ENCODE results near the gene RAI2. TPM values are rescaled to one million over a fixed set of nuclear protein-coding genes. Genes with fewer than 3 reads are reported as not detected.

RAI2 gene
- total RNA-seq, 1 donor from 2014 or later = 18.1 TPM

DNA sequence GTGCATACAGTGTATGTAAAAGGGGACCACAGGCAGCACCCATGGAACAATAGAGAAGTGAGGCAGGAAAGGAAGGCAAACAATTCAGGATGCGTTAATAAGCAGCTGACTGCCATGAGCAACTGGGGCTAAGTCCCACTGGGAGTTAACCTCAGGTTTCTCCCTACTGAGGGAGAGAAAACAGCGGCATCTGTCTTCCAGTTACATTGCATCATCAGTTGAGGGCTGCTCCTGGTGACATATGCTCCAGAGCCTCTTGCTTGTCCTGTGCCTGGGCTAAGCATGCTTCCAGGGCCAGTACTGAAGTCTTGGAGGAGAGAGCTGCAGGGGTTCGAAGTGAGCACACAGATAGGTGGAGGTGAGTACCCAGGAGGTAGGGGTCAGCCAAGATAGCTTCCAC, 24.3 kb downstream of the RAI2 start:
- no peak for ATAC-seq (ENCODE audit: poor library complexity)
- no peak for DNase-seq

DNA sequence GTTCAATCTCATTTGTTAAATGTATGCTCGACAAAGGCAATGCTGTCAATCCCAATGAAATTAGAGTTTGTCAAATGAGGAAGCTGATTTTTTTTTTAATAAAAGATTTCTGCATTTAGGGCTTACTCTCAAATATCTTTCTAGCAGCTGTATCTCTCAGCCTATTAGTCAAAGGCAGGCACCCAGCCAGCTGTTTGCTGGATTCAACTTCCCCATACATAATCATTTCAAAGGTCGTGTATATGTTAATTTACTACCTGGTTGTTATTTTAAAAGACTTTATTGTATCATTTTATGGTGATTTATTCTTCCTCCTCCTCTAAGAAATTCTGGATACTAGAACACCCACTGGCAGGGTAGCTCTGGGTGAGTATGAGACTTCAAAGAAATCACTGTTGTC, 27.1 kb downstream of the RAI2 start:
- ATAC-seq (ENCODE audit: poor library complexity) (no peak), DNase-seq (no peak)
- intact Hi-C loops (cut with DNase I) = no loop called here

More for the DNA sequence above, 24.3 kb downstream of the RAI2 start:
- intact Hi-C loops (cut with DNase I) = no loop called here

DNA sequence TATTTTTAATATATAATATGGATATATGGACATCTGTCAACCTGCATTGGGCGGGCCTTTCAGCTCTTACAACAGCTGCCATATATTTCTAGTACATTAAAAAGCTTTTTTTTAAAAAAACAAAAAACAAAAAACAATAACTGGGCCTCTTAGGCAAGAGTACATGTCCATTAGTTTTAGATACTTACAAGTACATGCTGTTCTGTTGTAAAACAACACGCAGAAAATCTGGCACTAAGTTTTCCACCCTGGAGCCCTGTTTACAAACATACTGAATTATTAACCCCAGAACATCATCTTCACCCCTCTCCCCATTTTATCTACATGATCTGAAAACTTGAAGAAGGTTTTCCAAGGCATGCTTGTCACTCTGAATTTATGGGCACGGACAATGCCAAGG, 29.8 kb downstream of the RAI2 start:
- ATAC-seq (ENCODE audit: poor library complexity) (peak; percentile 53), DNase-seq (no peak)
- intact Hi-C loops (cut with DNase I) = no loop called here

DNA sequence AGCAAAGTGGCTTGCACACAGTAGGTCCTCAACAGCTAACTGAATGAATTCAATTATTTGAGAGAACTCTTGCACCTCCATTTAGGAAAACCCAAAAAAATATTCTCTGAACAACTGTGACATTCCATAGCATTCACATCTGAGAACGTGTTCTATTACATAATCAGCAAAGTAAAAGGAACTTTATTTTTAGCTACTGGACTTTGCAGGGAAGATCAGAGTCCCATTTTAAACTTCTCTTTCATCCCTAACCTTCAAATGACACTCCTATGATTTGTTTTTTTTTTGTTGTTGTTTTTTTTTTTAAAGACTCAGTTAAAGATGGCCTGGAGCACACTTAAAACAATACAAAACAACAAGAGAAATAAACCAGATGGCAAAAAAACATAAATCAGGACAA, 30.9 kb downstream of the RAI2 start:
- peak; percentile 57 for ATAC-seq (ENCODE audit: poor library complexity)
- intact Hi-C loops (cut with DNase I) = no loop called here
- no peak for DNase-seq

DNA sequence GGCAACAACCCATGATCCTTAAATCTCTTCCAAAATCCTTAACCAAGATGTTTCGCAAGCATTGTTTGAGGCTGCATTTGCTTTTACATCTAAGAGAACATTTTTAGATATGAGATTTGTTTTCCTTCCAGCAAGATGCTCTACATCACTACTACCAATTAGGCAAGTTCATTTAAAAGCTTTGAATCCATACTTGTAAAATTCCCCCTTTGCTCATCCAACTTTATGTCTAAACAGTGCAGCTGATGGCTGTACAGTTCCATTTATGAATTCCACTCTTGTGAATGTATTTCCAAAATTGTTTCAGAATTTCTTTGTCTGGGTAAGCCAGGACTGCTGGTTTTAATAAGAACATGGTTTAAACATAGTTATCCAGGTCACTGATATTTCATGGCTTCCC, 31.5 kb downstream of the RAI2 start:
- intact Hi-C loops (cut with DNase I) = no loop called here
- ATAC-seq (ENCODE audit: poor library complexity) (no peak), DNase-seq (no peak)

DNA sequence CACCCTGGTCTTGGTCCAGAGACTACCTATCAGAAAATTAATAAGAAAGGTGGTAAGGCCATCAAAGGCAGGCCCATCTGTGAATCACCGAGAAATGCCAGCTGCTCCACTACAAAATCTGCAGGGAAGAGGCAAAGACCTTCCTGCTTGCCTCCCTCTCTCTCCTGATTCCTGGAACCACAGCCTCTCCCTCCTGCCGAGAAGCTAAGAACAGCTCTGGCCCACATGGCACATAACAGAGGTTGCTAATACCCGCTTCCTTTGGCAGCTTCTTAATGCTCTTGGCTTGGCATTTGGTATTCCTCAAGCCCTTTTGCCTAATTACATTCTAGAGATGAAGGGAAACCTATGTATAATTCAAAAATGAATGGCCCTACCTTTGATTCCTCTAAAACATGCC, 32.9 kb downstream of the RAI2 start:
- DNase-seq (no peak), ATAC-seq (ENCODE audit: poor library complexity) (no peak)
- intact Hi-C loops (cut with DNase I) = no loop called here

DNA sequence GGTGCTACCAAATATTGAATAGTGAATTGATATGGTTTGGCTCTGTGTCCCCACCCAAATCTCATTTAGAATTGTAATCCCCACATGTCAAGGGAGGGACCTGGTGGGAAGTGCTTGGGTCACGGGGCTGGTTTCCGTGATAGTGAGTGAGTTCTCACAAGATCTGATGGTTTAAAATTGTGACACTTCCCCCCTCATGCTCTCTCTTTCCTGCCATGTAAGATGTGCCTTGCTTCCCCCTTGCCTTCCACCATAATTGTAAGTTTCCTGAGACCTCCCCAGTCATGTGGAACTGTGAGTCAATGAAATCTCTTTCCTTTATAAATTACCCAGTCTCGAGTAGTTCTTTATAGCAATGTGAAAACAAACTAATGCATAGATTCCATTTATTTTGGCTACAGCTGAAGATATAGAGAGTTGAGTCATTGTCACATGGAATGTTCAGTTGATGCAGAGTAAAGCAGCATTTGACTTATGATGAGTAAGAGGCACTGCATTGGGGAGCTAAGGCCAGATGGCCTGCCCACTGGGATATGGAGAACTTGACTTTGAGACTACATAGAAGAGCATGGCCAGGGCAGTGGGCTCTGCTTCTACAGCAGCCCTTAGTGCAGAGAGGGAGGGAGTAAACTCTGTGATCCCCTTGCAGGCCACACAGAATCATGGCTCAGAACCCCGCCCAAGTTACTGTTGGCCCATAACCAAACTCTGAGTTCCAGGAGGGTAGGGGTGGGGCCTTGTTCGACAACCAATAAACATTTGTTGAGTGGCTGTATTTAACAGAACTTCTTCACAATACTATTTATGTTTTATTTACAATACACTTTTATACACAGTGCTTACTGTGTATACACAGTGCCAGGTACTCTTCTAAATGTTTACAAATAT, 34.2 kb downstream of the RAI2 start:
- intact Hi-C loops (cut with DNase I) = no loop called here
- no peak for ATAC-seq (ENCODE audit: poor library complexity)

DNA sequence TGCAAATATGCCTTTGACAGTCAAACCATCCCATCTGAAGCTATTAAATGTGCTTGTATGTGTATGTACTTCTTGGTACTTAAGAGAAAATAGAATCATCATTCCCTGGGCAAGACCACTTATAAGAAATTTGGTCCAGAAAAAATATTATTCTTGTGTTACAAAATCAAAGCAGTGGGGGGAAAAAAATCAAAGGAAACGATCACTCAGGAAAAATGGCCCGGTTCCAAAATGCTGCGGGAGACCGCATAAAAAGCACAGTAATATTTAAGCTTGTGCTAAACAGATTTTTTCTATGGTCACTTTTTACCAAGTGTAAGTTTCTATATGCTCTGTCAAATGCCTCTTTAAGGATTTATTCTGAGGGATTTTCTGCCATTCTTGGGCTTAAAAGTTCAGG, 36.1 kb downstream of the RAI2 start:
- DNase-seq (no peak), ATAC-seq (ENCODE audit: poor library complexity) (no peak)
- intact Hi-C loops (cut with DNase I) = no loop called here

More for the DNA sequence above, 34.2 kb downstream of the RAI2 start:
- no peak for DNase-seq

DNA sequence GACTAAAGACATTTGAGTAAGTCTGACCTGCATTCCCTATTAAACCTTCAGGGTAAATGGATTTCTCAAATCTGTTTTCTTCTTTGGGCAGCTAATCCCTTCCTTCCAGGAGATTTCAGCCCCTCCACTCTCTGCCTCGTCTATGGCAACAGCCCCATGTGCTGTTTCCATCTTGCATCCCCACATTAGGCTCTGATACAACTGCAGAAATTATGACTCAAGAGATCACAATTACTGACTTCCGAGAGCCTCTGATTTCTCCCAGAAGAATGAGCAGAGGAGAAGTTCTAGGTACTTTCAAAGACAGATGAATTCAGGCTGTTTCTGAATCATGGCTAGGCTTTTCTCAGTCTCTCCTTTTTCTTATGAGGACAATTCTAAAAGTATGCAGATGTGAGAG, 38.7 kb downstream of the RAI2 start:
- ATAC-seq (ENCODE audit: poor library complexity) = no peak
- intact Hi-C loops (cut with DNase I) = no loop called here
- no peak for DNase-seq

DNA sequence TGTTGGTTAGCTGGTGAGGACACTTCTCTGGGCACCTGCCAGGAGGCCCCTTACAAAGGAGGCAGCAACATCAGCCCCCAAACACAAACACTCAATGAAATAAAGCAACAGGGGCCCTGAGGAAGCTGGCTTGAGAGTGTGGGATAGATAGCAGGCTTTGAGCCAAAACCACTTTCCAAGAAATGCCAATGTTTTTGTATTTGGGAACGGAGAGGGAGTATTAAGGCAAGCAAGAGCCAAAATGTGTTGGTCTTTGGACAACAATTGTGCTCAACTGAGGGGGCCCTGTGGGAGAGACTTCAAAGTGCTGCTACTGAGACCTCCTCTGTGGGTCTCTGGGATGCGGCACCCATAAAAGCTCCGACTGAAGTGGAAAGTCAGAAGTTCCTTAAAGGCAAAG, 41.0 kb downstream of the RAI2 start:
- intact Hi-C loops (cut with DNase I) = no loop called here
- ATAC-seq (ENCODE audit: poor library complexity) (no peak), DNase-seq (no peak)

DNA sequence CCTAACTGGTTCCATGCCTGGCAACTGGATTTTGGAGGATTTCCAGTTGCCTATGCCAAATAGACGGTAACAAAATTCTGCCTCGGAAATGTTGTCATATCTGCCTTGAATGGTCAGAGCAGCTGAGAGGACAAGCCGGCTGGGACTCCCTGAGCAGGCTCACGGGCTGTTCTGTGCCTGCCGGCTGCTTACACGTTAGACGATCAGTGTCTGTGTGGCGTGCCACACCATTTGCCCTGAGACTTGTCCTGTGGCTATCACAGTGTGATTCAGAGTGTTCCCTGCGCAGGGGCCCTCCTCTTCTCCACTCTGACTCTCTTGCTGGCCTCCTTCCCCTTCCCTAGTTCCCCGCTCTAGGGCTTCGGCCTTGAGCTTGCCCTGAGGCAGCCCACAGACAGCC, 42.4 kb downstream of the RAI2 start:
- no peak for ATAC-seq (ENCODE audit: poor library complexity)
- no peak for DNase-seq
- intact Hi-C loops (cut with DNase I) = loop anchor here (10.0 kb wide), 1 partner anchor 46 kb away; the partner anchor contains the start of gene RAI2

DNA sequence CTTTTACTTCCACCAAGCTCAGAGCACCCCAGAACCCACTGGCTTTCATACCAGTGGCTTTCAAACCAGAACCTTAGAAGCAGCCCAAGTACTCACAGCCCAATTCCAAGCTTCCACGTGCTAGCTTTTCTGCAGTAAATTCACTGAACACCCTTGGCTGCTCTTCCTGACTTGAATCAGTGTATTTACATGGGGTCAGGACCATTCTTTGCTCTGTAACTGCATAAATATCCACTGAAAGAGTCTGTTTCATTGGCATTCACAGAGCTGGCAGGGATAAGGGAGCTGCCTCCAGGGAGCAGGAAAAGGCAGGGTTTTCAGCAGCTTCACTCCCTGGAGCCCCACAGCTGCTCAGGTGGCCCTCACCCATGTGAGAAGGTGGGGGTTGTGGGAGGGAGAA, 43.8 kb downstream of the RAI2 start:
- no peak for DNase-seq
- no peak for ATAC-seq (ENCODE audit: poor library complexity)
- intact Hi-C loops (cut with DNase I) = loop anchor here (10.0 kb wide), 1 partner anchor 48 kb away; the partner anchor contains the start of gene RAI2

DNA sequence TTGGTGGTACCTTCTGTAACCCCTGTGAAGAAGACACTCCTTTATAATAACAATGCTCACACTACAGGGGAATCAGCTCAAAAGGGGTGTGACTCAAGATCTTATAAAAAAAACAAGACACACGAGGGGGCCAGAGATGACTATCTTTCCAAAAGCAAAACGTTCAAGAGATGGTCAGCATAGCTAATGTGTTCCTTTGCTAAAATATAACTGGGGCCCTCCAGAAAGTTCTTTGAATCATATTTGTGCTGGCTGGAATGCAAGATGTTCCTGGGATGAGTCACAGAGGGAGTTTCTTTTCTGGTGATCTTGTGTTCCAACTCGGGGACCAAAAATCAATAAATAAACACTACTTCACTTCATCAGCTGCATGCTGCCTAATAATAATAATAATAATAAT, 46.5 kb downstream of the RAI2 start:
- DNase-seq (no peak), ATAC-seq (ENCODE audit: poor library complexity) (no peak)
- intact Hi-C loops (cut with DNase I) = loop anchor here (10.0 kb wide), 1 partner anchor 50 kb away; the partner anchor contains the start of gene RAI2

DNA sequence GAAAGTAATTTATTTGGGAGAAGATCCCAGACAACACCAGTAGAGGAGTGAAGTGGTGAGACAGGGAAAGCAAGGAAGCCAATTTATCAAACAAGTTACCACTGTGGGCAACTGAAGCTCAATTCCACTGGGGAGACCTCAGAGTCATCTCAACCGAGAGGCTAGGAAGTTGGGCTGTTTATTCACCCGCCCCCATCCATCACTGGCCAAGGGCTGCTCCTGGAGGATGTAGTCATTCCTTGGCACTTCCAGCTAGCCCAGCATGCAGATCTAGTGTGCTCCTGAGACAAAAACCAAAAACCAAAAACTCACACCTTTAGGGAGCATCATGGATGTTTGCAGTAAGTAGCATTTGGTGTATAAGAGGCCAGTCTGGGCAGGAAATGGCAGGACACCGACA, 47.0 kb downstream of the RAI2 start:
- intact Hi-C loops (cut with DNase I) = loop anchor here (10.0 kb wide), 1 partner anchor 51 kb away; the partner anchor contains the start of gene RAI2
- DNase-seq (no peak), ATAC-seq (ENCODE audit: poor library complexity) (no peak)

DNA sequence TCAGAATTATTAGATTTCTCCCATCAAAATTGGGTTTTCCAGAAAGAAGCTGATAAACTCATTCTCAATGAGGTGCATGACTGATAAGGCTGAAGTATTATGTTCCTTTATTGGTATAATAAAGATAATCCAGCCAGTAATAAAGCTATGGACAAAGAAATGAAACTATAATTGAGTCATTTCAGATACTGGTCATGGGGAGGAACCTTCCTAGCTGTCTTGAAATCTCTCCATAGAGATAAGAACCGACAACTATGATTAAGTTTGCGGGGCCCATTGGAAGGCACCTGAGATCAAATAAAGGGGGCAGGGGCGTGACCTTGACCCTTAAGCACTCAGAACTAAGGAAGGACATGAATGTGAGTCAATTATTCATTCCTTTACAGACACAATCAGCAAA, 47.8 kb downstream of the RAI2 start:
- DNase-seq (no peak), ATAC-seq (ENCODE audit: poor library complexity) (no peak)
- intact Hi-C loops (cut with DNase I) = loop anchor here (10.0 kb wide), 1 partner anchor 52 kb away; the partner anchor contains the start of gene RAI2

DNA sequence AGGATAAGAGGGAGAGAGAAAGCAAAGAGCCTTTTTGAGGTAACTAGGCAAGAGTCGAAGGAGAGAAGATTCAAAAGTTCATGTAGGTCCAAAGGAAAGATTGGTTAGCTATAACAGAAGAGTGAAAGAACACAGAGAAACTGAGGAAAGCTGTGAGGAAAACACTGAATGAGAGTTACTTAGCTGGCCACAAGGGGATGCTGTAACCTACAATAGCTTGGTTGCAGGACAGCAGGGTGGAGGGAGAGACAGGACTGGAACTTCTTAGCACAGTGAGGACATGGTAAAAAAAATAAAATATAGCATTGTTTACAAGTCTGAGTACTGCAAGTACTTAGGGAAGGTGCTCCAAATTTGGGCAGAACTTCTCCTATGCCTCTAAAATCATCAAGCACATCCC, 48.3 kb downstream of the RAI2 start:
- intact Hi-C loops (cut with DNase I) = loop anchor here (10.0 kb wide), 1 partner anchor 52 kb away; the partner anchor contains the start of gene RAI2
- no peak for DNase-seq
- no peak for ATAC-seq (ENCODE audit: poor library complexity)

DNA sequence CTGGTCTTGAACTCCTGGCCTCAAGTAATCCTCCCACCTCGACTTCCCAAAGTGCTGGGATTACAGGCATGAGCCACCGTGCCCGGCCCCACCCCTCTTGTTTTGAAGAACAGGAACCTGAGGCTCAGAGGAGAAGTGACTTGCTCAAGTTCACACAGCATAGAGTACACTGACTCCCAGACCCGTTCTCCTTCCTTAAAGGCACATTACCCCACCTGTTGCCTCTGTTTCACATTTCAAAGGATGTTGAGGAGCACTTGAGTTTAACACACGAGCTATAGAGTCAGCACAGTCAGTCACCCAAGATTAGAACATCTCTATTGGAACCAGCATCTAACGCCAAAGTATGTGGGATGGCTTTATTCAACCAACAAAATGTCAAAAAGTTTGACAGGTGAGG, 51.1 kb downstream of the RAI2 start:
- no peak for DNase-seq
- ATAC-seq (ENCODE audit: poor library complexity) = no peak
- intact Hi-C loops (cut with DNase I) = loop anchor here (10.0 kb wide), 1 partner anchor 55 kb away; the partner anchor contains the start of gene RAI2

DNA sequence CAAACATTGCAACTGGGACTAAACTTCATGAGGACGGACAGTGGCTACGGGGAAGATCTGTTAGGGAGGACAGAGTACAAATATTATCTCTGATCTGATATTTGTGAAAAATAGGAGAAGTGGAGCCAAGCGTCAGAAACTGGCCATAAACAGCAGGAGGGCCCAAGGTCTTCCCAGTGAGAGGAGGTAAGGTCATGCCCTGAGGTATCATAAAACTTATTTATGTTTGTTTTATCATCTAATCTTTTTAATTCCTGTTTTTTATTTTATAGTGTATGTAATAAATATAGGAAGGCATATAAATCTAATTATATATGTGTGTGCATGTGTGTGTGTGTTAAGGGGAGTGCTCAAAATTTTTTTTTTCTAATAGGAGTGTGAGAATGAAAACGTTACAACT, 51.8 kb downstream of the RAI2 start:
- DNase-seq (no peak), ATAC-seq (ENCODE audit: poor library complexity) (no peak)
- intact Hi-C loops (cut with DNase I) = no loop called here

DNA sequence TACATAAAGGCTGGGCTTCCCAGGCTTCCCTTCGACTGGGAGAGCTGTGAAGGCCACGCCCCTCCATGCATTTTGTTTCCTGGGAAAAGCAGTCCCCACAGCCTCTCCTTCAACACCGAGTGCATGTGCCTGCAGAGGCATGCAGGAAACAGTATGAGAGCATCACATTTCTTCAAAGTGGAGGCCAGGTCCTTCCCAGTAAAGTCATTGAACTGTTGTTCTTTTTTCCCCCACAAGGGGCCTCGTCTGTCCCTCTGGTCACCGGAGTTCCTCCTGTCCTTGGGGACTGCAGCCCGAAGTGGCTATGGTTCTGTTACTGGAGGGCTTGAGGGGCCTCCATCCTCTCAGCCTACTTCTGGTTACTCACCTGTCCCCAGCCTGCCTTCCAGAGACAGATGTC, 56.0 kb downstream of the RAI2 start:
- ATAC-seq (ENCODE audit: poor library complexity) = no peak
- intact Hi-C loops (cut with DNase I) = no loop called here
- DNase-seq = no peak

DNA sequence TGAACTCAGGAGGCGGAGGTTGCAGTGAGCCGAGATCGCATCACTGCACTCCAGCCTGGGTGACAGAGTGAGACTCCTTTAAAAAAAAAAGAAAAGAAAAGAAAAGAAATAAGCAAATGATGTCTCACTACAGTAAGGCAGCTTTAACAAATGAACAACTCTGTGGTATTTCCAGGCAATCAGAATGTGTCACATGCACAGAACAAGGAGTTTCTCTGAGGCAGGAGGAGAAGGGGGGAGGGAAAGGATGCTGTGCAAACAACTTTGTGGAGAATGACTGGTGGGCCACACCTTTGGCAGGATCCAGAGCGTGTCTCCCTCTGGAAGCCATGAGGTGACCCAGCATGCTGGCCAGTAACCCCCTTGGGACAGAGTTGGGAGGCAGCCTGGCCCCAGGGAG, 57.6 kb downstream of the RAI2 start:
- ATAC-seq (ENCODE audit: poor library complexity) = no peak
- intact Hi-C loops (cut with DNase I) = no loop called here
- no peak for DNase-seq

Data from Right ventricle myocardium superior (tissue), 1 donor.